Cardiac septum (tissue), 1 donor: ENCODE measurements around the gene SVIL. TPM values are rescaled to one million over a fixed set of nuclear protein-coding genes. Genes with fewer than 3 reads are reported as not detected.
"Not testable (repeated sequence)": the region's sequence is repeated elsewhere in the genome, so short reads cannot be mapped to it uniquely, and the experiment has no call there.

Source experiments
- DNase-seq: peaks from one replicate; pipeline ENCODE4 v3.0.0-alpha.2; 2020; ENCODE audit warnings: low spot score
- intact Hi-C: fragments of 100-400 bp; cut with DNase I; formaldehyde crosslinking; loops from one replicate; pipeline ENCODE4 v1.14.0; 2022
- total RNA-seq: library from RNA; stranded (reverse); fragmentation: NEBNext Ultra II Directional; extraction: Animal tissue kit (Norgen Biotek cat#: 25700); gene quantifications from one replicate; pipeline ENCODE4 v1.2.1, GENCODE V29; 2021
- donor health status: DM: no; HTN: no; CAD: no.

Gene SVIL
- total RNA-seq, 1 donor from 2014 or later = 518 TPM

GRCh38 chr10:29455095-29455494 is 179.7 kb downstream of the SVIL start:
- intact Hi-C loops = no loop called here
- DNase-seq = no peak

- DNase-seq = no peak
- intact Hi-C loops = no loop called here
These were observed 180.5 kb downstream of the SVIL start for GRCh38 chr10:29454250-29454649.

GRCh38 chr10:29452546-29452945 is 182.2 kb downstream of the SVIL start:
- intact Hi-C loops = no loop called here
- DNase-seq = no peak

GRCh38 chr10:29451946-29452345 is 182.8 kb downstream of the SVIL start:
- intact Hi-C loops = no loop called here
- DNase-seq = no peak

- no peak for DNase-seq
- intact Hi-C loops = no loop called here
These were observed 184.4 kb downstream of the SVIL start for GRCh38 chr10:29450405-29450804.

GRCh38 chr10:29448756-29449592 is 185.8 kb downstream of the SVIL start:
- DNase-seq = peak; percentile 94
- intact Hi-C loops = loop anchor here (5.0 kb wide), 1 partner anchor 57 kb away; no protein-coding TSS in a partner anchor

GRCh38 chr10:29448125-29448524 is 186.6 kb downstream of the SVIL start:
- no peak for DNase-seq
- intact Hi-C loops = loop anchor here (5.0 kb wide), 1 partner anchor 56 kb away; no protein-coding TSS in a partner anchor

- intact Hi-C loops = loop anchor here (5.0 kb wide), 1 partner anchor 54 kb away; no protein-coding TSS in a partner anchor
- DNase-seq = no peak
These were observed 188.4 kb downstream of the SVIL start for GRCh38 chr10:29446327-29446726.

- intact Hi-C loops = no loop called here
- no peak for DNase-seq
These were observed 190.8 kb downstream of the SVIL start for GRCh38 chr10:29443745-29444523.

- intact Hi-C loops = no loop called here
- no peak for DNase-seq
These were observed 193.8 kb downstream of the SVIL start for GRCh38 chr10:29440981-29441380.

- intact Hi-C loops, DNase-seq: not testable (repeated sequence)
These were observed 195.8 kb downstream of the SVIL start for GRCh38 chr10:29439005-29439404.

GRCh38 chr10:29438271-29438670 is 196.5 kb downstream of the SVIL start:
- intact Hi-C loops = no loop called here
- DNase-seq = no peak

- intact Hi-C loops = no loop called here
- no peak for DNase-seq
These were observed 196.9 kb downstream of the SVIL start for GRCh38 chr10:29437871-29438270.

- intact Hi-C loops = no loop called here
These were observed 198.8 kb downstream of the SVIL start for GRCh38 chr10:29435809-29436501.

GRCh38 chr10:29434111-29434510 is 200.7 kb downstream of the SVIL start:
- intact Hi-C loops = no loop called here
- DNase-seq = no peak

More at GRCh38 chr10:29435809-29436501, 198.8 kb downstream of the SVIL start:
- no peak for DNase-seq

- intact Hi-C loops = no loop called here
- DNase-seq = no peak
These were observed 203.1 kb downstream of the SVIL start for GRCh38 chr10:29431711-29432110.

- intact Hi-C loops = no loop called here
- DNase-seq = no peak
These were observed 204.7 kb downstream of the SVIL start for GRCh38 chr10:29430101-29430500.

GRCh38 chr10:29428486-29428885 is 206.3 kb downstream of the SVIL start:
- intact Hi-C loops = no loop called here
- DNase-seq = no peak

GRCh38 chr10:29427667-29428066 is 207.1 kb downstream of the SVIL start:
- intact Hi-C loops = no loop called here
- DNase-seq = no peak

GRCh38 chr10:29426420-29426819 is 208.4 kb downstream of the SVIL start:
- intact Hi-C loops = no loop called here

More at GRCh38 chr10:29426420-29426819, 208.4 kb downstream of the SVIL start:
- DNase-seq = no peak
